ENCODE results near the gene TMEM132C. TPM values are rescaled to one million over a fixed set of nuclear protein-coding genes. Genes with fewer than 3 reads are reported as not detected.

Gene TMEM132C
- polyA plus RNA-seq, 2 of the 4 experiments (the other 2 are of a cell fraction), result not detected

GRCh38 chr12:128695697-128696096 is 428.7 kb downstream of the TMEM132C start:
- H3K9me3 ChIP-seq, result no peaks in the 10 kb centered on the region; the same call in 2 of the 3 replicates

GRCh38 chr12:128698301-128698972 is 431.5 kb downstream of the TMEM132C start:
- WGBS (ENCODE audit: missing lambda C conversion rate), result 20% methylated on average over 12 of the region's 12 CpGs
- FAIRE-seq (no peak), DNase-seq (ENCODE audit: low read depth in 1 of 2, low spot score in 1 of 2) (no peak), ATAC-seq (no peak)
- POLR2A ChIA-PET, result no interaction called here
- no peak overlapping the region for H3K4me3 ChIP-seq
- no peak for TF ChIP-seq RFX5 (IDR thresholded peaks at IDR 0.05)
- TF ChIP-seq CEBPB (IDR thresholded peaks at IDR 0.05), result no peak
- TF ChIP-seq RARB (CRISPR knock-in tag; IDR thresholded peaks at IDR 0.05), result no peak
- no peak for TF ChIP-seq MAX (IDR thresholded peaks at IDR 0.05)
- no peak for TF ChIP-seq HMGXB4 (CRISPR knock-in tag; IDR thresholded peaks at IDR 0.05; ENCODE audit: borderline replicate concordance)
- no peak for TF ChIP-seq MAZ (IDR thresholded peaks at IDR 0.05; ENCODE audit: borderline replicate concordance, low read depth, low read length)
- no peak for TF ChIP-seq ZFP36 (IDR thresholded peaks at IDR 0.05; ENCODE audit: borderline replicate concordance, partially characterized antibody)
- TF ChIP-seq NPAS2 (CRISPR knock-in tag; IDR thresholded peaks at IDR 0.05; ENCODE audit: borderline replicate concordance), result no peak
- no peak for TF ChIP-seq HDAC2 (IDR thresholded peaks at IDR 0.05)
- no peak for TF ChIP-seq KDM5A (IDR thresholded peaks at IDR 0.05)
- no peak for TF ChIP-seq JUN (IDR thresholded peaks at IDR 0.05)
- no peak for TF ChIP-seq CBX2 (IDR thresholded peaks at IDR 0.05; ENCODE audit: borderline replicate concordance, low read depth)
- TF ChIP-seq CTCF (IDR thresholded peaks at IDR 0.05), result no peak
- TF ChIP-seq TFCP2L1 (CRISPR knock-in tag; IDR thresholded peaks at IDR 0.05), result no peak
- no peak for TF ChIP-seq POLR2AphosphoS2 (conservative IDR thresholded peaks at IDR 0.05; ENCODE audit: low read length)
- no peak for TF ChIP-seq USF2 (IDR thresholded peaks at IDR 0.05)
- no peak for TF ChIP-seq HES2 (IDR thresholded peaks at IDR 0.05)
- no peak for TF ChIP-seq CBX8 (IDR thresholded peaks at IDR 0.05)
- no peak for TF ChIP-seq FOSL2 (IDR thresholded peaks at IDR 0.05)
- TF ChIP-seq FOSL2 (CRISPR knock-in tag; IDR thresholded peaks at IDR 0.05), result no peak
- CTCF ChIA-PET, result no interaction called here
- H3K4me2 ChIP-seq, result no peak overlapping the region
- H3K4me1 ChIP-seq, result no peaks in the 10 kb centered on the region
- no peak overlapping the region for H3K27ac ChIP-seq
- no peaks in the 10 kb centered on the region; the same call in 2 of the 3 replicates for H3K9me3 ChIP-seq

More at GRCh38 chr12:128695697-128696096, 428.7 kb downstream of the TMEM132C start:
- Histone ChIP-seq H3K27ac (no peak overlapping the region), H3K4me1 (no peaks in the 10 kb centered on the region), H3K4me3 (no peak overlapping the region), H3K4me2 (no peak overlapping the region)
- TF ChIP-seq NPAS2 (CRISPR knock-in tag; IDR thresholded peaks at IDR 0.05; ENCODE audit: borderline replicate concordance) (no peak), REST (IDR thresholded peaks at IDR 0.05) (no peak)
- ChIA-PET CTCF (no interaction called here), POLR2A (no interaction called here)
- no peak for DNase-seq (ENCODE audit: low read depth in 1 of 2, low spot score in 1 of 2)
- FAIRE-seq, result no peak
- WGBS (ENCODE audit: missing lambda C conversion rate), result 19% methylated on average over 20 of the region's 22 CpGs
- ATAC-seq, result no peak
